ENCODE data around the gene SDR42E2. TPM values are rescaled to one million over a fixed set of nuclear protein-coding genes. Genes with fewer than 3 reads are reported as not detected.

Gene SDR42E2
- total and polyA plus RNA-seq, 2 of the 4 experiments (the other 2 are of a cell fraction), result not detected

DNA sequence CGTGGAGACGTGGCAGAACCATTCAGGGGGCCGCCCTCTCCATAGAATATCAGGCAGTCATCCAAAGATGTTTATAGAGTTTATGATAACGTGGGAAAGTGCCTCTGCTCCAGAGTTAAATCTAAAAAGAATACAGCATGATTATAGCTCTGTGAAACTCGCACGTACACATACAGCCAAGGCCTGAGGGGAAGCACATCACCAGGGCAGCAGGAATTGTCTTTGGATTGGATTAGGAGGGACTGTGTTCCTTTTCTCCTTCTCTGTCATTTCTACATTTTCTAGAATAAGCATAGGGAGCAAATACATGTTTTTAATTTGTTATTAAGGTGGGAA, 70.7 kb downstream of the SDR42E2 start:
- Histone ChIP-seq H4K5ac (ENCODE audit: low read depth, low read length) (no peak overlapping the region), H3K4me3 (ENCODE audit: insufficient read depth, low read depth, low read length) (no peak overlapping the region), H3K4me2 (ENCODE audit: low read depth, low read length) (no peak overlapping the region), H3K23ac (ENCODE audit: low read depth, low read length) (no peak overlapping the region), H3K27ac (ENCODE audit: insufficient read depth, low read length) (no peak overlapping the region), H2AK9ac (replicated peaks; ENCODE audit: low read depth, low read length, poor library complexity) (no peak overlapping the region), H2AFZ (replicated peaks; ENCODE audit: low read length, poor library complexity) (no peak overlapping the region), H2BK5ac (ENCODE audit: low read depth, low read length, poor library complexity, severe bottlenecking) (no peak overlapping the region), H3K9me1 (ENCODE audit: insufficient read depth, low read length) (no peaks in the 10 kb centered on the region; the same call in none of the 2 replicates), H2AK5ac (ENCODE audit: low read depth, low read length) (no peak overlapping the region), H3K4me1 (ENCODE audit: control insufficient read depth, insufficient read depth, low read length) (no peaks in the 10 kb centered on the region), H3K27me3 (ENCODE audit: control insufficient read depth, insufficient read depth, low read length) (no peaks in the 10 kb centered on the region), H3K56ac (ENCODE audit: extremely low read depth, insufficient read depth, low read length) (no peak overlapping the region), H3K4ac (ENCODE audit: low read depth, low read length) (no peak overlapping the region), H3K14ac (replicated peaks; ENCODE audit: low read depth, low read length) (no peak overlapping the region), H3K9ac (ENCODE audit: low read depth, low read length) (no peak overlapping the region), H4K8ac (ENCODE audit: low read depth in 2 of 2, low read length in 2 of 2) (no peak overlapping the region), H3K36me3 (ENCODE audit: control insufficient read depth, insufficient read depth, low read length) (peaks cover 4% of the 10 kb centered on the region), H4K91ac (ENCODE audit: insufficient read depth, low read depth, low read length) (no peak overlapping the region), H3K18ac (ENCODE audit: low read depth, low read length) (no peak overlapping the region), H3K9me3 (ENCODE audit: control insufficient read depth, insufficient read depth, low read length) (no peaks in the 10 kb centered on the region), H2BK15ac (ENCODE audit: low read depth, low read length) (no peak overlapping the region), H3K79me1 (ENCODE audit: low read depth in 1 of 2, low read length in 2 of 2) (peaks cover 7 to 20% of the 10 kb centered on the region in 2 experiments; a peak in 3 of 4 replicates), H2BK120ac (ENCODE audit: low read depth, low read length) (no peak overlapping the region), H2BK20ac (ENCODE audit: low read depth, low read length) (no peak overlapping the region), H4K20me1 (ENCODE audit: insufficient read depth, low read length) (peaks cover 6% of the 10 kb centered on the region; the same call in 1 of the 2 replicates)
- ChIA-PET CTCF (no interaction called here), POLR2A (ENCODE audit: unreplicated experiment) (no interaction called here)
- no TSS peak for BruUV-seq (replicated peaks)
- WGBS, 2 experiments (ENCODE audit: extremely low coverage in 2 of 2, insufficient read length in 1 of 2), result no CpG with 5 or more reads among the region's 6 CpGs
- no peak for ATAC-seq (ENCODE audit: low read depth)
- in situ Hi-C loops (cut with MboI; ENCODE audit: low sequenced_read_pairs), result no loop called here
- DNase-seq, result no peak
- intact Hi-C loops (cut with micrococcal nuclease), result no loop called here
- dilution Hi-C loops (cut with HindIII; ENCODE audit: low sequenced_read_pairs, unreplicated experiment), result no loop called here
- no peak for TF ChIP-seq RFX5 (IDR thresholded peaks at IDR 0.05; ENCODE audit: low read depth, low read length)
- TF ChIP-seq RCOR1 (IDR thresholded peaks at IDR 0.05; ENCODE audit: insufficient replicate concordance, low read length), result no peak
- no peak for TF ChIP-seq BHLHE40 (IDR thresholded peaks at IDR 0.05; ENCODE audit: low read depth, low read length)
- TF ChIP-seq MAFK (IDR thresholded peaks at IDR 0.05; ENCODE audit: low read depth, low read length), result no peak
- no peak for TF ChIP-seq CHD1 (IDR thresholded peaks at IDR 0.05; ENCODE audit: low read depth, low read length)
- TF ChIP-seq POLR2A (IDR thresholded peaks at IDR 0.05; ENCODE audit: low read depth, low read length), result no peak
- TF ChIP-seq, protein P1, sequence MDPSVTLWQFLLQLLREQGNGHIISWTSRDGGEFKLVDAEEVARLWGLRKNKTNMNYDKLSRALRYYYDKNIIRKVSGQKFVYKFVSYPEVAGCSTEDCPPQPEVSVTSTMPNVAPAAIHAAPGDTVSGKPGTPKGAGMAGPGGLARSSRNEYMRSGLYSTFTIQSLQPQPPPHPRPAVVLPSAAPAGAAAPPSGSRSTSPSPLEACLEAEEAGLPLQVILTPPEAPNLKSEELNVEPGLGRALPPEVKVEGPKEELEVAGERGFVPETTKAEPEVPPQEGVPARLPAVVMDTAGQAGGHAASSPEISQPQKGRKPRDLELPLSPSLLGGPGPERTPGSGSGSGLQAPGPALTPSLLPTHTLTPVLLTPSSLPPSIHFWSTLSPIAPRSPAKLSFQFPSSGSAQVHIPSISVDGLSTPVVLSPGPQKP (IDR thresholded peaks at IDR 0.05; ENCODE audit: borderline replicate concordance, low read depth, low read length), result no peak
- TF ChIP-seq, protein P2, sequence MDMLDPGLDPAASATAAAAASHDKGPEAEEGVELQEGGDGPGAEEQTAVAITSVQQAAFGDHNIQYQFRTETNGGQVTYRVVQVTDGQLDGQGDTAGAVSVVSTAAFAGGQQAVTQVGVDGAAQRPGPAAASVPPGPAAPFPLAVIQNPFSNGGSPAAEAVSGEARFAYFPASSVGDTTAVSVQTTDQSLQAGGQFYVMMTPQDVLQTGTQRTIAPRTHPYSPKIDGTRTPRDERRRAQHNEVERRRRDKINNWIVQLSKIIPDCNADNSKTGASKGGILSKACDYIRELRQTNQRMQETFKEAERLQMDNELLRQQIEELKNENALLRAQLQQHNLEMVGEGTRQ (IDR thresholded peaks at IDR 0.05; ENCODE audit: low read depth, low read length), result no peak
- no peak for TF ChIP-seq FOS (IDR thresholded peaks at IDR 0.05; ENCODE audit: low read depth, low read length)
- TF ChIP-seq, protein P3, sequence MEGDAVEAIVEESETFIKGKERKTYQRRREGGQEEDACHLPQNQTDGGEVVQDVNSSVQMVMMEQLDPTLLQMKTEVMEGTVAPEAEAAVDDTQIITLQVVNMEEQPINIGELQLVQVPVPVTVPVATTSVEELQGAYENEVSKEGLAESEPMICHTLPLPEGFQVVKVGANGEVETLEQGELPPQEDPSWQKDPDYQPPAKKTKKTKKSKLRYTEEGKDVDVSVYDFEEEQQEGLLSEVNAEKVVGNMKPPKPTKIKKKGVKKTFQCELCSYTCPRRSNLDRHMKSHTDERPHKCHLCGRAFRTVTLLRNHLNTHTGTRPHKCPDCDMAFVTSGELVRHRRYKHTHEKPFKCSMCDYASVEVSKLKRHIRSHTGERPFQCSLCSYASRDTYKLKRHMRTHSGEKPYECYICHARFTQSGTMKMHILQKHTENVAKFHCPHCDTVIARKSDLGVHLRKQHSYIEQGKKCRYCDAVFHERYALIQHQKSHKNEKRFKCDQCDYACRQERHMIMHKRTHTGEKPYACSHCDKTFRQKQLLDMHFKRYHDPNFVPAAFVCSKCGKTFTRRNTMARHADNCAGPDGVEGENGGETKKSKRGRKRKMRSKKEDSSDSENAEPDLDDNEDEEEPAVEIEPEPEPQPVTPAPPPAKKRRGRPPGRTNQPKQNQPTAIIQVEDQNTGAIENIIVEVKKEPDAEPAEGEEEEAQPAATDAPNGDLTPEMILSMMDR (conservative IDR thresholded peaks at IDR 0.05; ENCODE audit: low read depth, low read length), result no peak
- TF ChIP-seq RAD21 (IDR thresholded peaks at IDR 0.05; ENCODE audit: low read length), result no peak

Data from IMR-90 (cell line).